Measurements from ENCODE around the gene PTGR3.

PTGR3 gene

GRCh38 chr18:75214332-75214690 lies 5.4 kb upstream of the PTGR3 start:
- no peak for DNase-seq

- no peak for DNase-seq
Measured at GRCh38 chr18:75213611-75214331, 4.8 kb upstream of the PTGR3 start.

GRCh38 chr18:75212751-75213090 lies 3.8 kb upstream of the PTGR3 start:
- no peak for DNase-seq

GRCh38 chr18:75211953-75212750 lies 3.2 kb upstream of the PTGR3 start:
- peak; percentile 57 for DNase-seq

GRCh38 chr18:75211626-75211952 lies 2.6 kb upstream of the PTGR3 start:
- DNase-seq = no peak

GRCh38 chr18:75211002-75211621 lies 2.2 kb upstream of the PTGR3 start:
- peak; percentile 83 for DNase-seq

- peak; percentile 83 for DNase-seq
Measured at GRCh38 chr18:75210274-75211001, 1.5 kb upstream of the PTGR3 start, which contains the start of gene TSHZ1. Gene TSHZ1, plus strand, starts transcription at chr18:75210797. Its CDS starts 1,080 bp downstream, at chr18:75211877.

GRCh38 chr18:75209951-75210258 lies 966 bp upstream of the PTGR3 start:
- no peak for DNase-seq

- no peak for DNase-seq
Measured at GRCh38 chr18:75208836-75209128, 157 bp downstream of the PTGR3 start.

- peak; percentile 75 for DNase-seq
Measured at GRCh38 chr18:75208155-75208835, 644 bp downstream of the PTGR3 start.

- DNase-seq = no peak
Measured at GRCh38 chr18:75207310-75208154, 1.4 kb downstream of the PTGR3 start.

- no peak for DNase-seq
Measured at GRCh38 chr18:75206452-75207309, 2.3 kb downstream of the PTGR3 start.

- no peak for DNase-seq
Measured at GRCh38 chr18:75205514-75206132, 3.3 kb downstream of the PTGR3 start.

- DNase-seq = peak; percentile 78
Measured at GRCh38 chr18:75204732-75205513, 4.0 kb downstream of the PTGR3 start.

- DNase-seq = peak; percentile 83
Measured at GRCh38 chr18:75204269-75204731, 4.6 kb downstream of the PTGR3 start.

- no peak for DNase-seq
Measured at GRCh38 chr18:75203416-75204268, 5.3 kb downstream of the PTGR3 start.

- no peak for DNase-seq
Measured at GRCh38 chr18:75202696-75203365, 6.1 kb downstream of the PTGR3 start.
